Activated T-helper 2 cell treated with anti-CD3 and anti-CD28 coated beads, Interferon-gamma antibody, Interleukin-2, Interleukin-4, amounts not matched to agents 10 μg/mL and 5 μg/mL and 100 μg/mL, durations not matched to agents 14 hours and 24 hours and 36 hours (primary cell): ENCODE data around the gene FAM20C. TPM values are rescaled to one million over a fixed set of nuclear protein-coding genes. Genes with fewer than 3 reads are reported as not detected.
"Not testable (repeated sequence)": the region's sequence is repeated elsewhere in the genome, so short reads cannot be mapped to it uniquely, and the experiment has no call there.

Experiments used
- DNase-seq: peaks from one replicate; pipeline ENCODE4 v3.0.0; 2021; ENCODE audit warnings: low spot score
- H3K27ac Mint-ChIP-seq: one replicate; pipeline ENCODE4 v1.8.0; 2021; ENCODE audit warnings: mixed read lengths
- H3K27me3 Mint-ChIP-seq: one replicate; pipeline ENCODE4 v1.8.0; 2021; ENCODE audit warnings: low read depth, mixed read lengths
- H3K36me3 Mint-ChIP-seq: one replicate; pipeline ENCODE4 v1.8.0; 2021; ENCODE audit warnings: low read depth, mixed read lengths
- H3K4me1 Mint-ChIP-seq: one replicate; pipeline ENCODE4 v1.8.0; 2021; ENCODE audit warnings: low read depth, mixed read lengths
- H3K4me3 Mint-ChIP-seq: one replicate; pipeline ENCODE4 v1.8.0; 2021; ENCODE audit warnings: low read depth, mild to moderate bottlenecking, moderate library complexity, mixed read lengths
- H3K9me3 Mint-ChIP-seq: one replicate; pipeline ENCODE4 v1.8.0; 2021; ENCODE audit warnings: mixed read lengths
- intact Hi-C: fragments of 100-400 bp; cut with micrococcal nuclease; formaldehyde crosslinking; loops from one replicate; pipeline ENCODE4 v1.15.1; 2023
- total RNA-seq: library from RNA; stranded (reverse); gene quantifications from 2 replicates; pipeline ENCODE4 v1.2.3, GENCODE V29; 2022

The FAM20C gene
- total RNA-seq, 1 donor from 2014 or later, result 1.3 TPM

DNA sequence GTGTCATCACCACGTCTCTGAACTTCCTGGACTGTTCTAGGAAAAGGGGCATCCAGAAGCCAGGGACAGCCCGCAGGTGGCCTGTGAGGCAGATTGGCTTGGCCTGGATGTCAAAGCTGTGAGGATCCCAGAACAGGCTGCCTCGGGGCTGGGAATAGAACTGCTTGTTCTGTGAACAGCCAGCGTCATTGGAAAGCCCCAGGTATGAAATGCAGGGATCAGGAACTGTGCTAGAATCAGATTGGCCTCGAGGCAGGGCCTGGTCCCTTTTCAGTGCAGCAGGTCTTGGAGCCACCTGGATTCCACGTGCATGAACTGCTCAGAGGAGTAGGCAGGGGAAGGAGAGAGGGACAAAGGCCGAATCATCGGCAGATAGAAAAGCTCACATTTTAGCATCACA lies 44.6 kb downstream of the FAM20C start:
- Mint-ChIP-seq H3K9me3 (no peaks in the 10 kb centered on the region), H3K27me3 (no peaks in the 10 kb centered on the region), H3K36me3 (no peaks in the 10 kb centered on the region), H3K27ac (no peak overlapping the region), H3K4me3 (no peak overlapping the region), H3K4me1 (no peaks in the 10 kb centered on the region)
- DNase-seq, result no peak
- intact Hi-C loops, result no loop called here

DNA sequence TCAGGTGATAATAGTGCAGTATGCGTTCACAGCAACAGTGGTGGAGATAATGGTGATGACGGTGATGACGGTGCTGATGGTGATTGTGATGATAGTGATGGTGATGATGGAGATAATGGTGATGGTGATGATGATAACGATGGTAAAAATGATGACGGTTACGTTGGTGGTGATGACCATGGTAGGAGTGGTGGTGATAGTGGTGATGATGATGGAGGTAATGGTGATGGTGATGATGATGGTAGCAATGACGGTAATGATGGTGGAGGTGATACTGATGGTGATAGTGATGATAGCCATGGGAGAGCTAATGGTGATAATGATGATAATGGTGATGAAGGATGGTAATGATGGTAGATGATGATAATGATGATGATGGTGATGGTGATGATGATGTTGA lies 45.0 kb downstream of the FAM20C start:
- no peaks in the 10 kb centered on the region for H3K4me1 Mint-ChIP-seq
- no peaks in the 10 kb centered on the region for H3K36me3 Mint-ChIP-seq
- H3K27ac Mint-ChIP-seq, result no peak overlapping the region
- intact Hi-C loops, result no loop called here
- H3K27me3 Mint-ChIP-seq, result no peaks in the 10 kb centered on the region
- H3K4me3 Mint-ChIP-seq, result no peak overlapping the region
- no peaks in the 10 kb centered on the region for H3K9me3 Mint-ChIP-seq
- no peak for DNase-seq

DNA sequence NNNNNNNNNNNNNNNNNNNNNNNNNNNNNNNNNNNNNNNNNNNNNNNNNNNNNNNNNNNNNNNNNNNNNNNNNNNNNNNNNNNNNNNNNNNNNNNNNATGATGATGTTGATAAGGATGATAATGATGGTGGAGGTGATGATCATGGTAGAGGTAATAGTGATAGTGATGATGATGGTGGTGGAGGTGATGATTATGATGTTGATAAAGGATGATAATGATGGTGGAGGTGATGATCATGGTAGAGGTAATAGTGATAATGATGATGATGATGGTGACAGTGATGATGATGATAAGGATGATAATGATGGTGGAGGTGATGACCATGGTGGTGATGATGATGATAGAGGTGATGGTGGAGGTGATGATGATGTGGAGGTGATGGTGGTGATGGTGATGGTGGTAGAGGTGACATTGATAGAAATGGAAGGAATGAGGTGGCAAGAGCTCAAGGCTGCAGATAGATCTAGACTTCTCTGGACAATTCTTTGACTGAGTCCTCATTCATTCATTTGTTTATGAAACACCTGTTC lies 47.8 kb downstream of the FAM20C start:
- H3K36me3 Mint-ChIP-seq, result no peaks in the 10 kb centered on the region
- no peaks in the 10 kb centered on the region for H3K4me1 Mint-ChIP-seq
- H3K4me3 Mint-ChIP-seq, result no peak overlapping the region
- no peaks in the 10 kb centered on the region for H3K27me3 Mint-ChIP-seq
- H3K9me3 Mint-ChIP-seq, result no peaks in the 10 kb centered on the region
- intact Hi-C loops, result no loop called here
- DNase-seq, result no peak
- no peak overlapping the region for H3K27ac Mint-ChIP-seq

DNA sequence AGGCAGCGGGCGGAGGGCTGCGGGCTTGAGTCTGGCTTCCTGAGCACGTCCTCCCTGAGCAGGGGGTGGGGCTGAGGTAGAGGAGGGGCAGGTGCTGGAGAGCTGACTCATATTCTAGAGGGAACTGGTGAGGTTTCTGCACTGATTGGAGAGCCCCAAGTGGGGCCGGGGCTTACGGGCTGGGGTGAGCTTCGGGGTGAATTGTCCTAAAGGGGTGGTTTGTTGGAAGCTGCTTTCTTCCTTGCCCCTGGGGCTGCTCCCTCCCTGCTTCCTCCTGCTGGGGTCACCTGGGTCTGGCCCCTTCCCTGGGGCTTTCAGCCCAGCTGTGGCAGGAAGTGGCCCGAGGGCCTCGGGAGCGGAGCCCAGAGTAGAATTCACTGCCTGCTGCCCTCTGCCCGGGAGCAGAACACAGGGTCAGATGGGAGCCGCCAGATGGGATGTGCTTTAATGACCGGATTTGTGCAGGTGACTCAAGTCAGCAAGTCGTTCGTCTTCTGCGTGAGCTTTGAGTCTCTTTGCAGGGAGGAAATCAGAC lies 48.6 kb downstream of the FAM20C start:
- H3K36me3 Mint-ChIP-seq, result no peaks in the 10 kb centered on the region
- intact Hi-C loops, result no loop called here
- H3K27ac Mint-ChIP-seq, result no peak overlapping the region
- H3K4me1 Mint-ChIP-seq, result no peaks in the 10 kb centered on the region
- no peaks in the 10 kb centered on the region for H3K27me3 Mint-ChIP-seq
- no peak overlapping the region for H3K4me3 Mint-ChIP-seq
- H3K9me3 Mint-ChIP-seq, result no peaks in the 10 kb centered on the region
- DNase-seq, result no peak

DNA sequence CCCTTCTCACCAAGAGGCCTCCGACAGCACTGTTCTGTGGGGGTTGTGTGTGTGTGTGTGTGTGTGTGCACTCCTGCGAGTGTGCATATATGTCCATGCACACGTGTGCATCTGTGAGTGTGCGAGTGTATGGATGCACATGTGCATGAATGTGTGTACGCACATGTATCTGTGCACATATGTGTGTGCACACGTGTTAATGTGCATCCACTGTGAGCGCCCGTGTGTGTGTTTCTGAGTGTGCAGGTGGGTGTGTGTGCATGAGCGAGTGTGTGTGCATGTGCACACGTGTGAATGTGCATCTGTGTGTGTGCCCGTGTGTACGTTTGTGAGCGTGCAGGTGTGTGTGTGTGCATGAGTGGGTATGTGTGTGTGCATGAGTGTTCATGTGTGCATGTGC lies 49.1 kb downstream of the FAM20C start:
- no peak overlapping the region for H3K4me3 Mint-ChIP-seq
- DNase-seq, result no peak
- no peak overlapping the region for H3K27ac Mint-ChIP-seq
- H3K36me3 Mint-ChIP-seq, result no peaks in the 10 kb centered on the region
- intact Hi-C loops, result no loop called here
- no peaks in the 10 kb centered on the region for H3K4me1 Mint-ChIP-seq
- H3K27me3 Mint-ChIP-seq, result no peaks in the 10 kb centered on the region
- H3K9me3 Mint-ChIP-seq, result no peaks in the 10 kb centered on the region

DNA sequence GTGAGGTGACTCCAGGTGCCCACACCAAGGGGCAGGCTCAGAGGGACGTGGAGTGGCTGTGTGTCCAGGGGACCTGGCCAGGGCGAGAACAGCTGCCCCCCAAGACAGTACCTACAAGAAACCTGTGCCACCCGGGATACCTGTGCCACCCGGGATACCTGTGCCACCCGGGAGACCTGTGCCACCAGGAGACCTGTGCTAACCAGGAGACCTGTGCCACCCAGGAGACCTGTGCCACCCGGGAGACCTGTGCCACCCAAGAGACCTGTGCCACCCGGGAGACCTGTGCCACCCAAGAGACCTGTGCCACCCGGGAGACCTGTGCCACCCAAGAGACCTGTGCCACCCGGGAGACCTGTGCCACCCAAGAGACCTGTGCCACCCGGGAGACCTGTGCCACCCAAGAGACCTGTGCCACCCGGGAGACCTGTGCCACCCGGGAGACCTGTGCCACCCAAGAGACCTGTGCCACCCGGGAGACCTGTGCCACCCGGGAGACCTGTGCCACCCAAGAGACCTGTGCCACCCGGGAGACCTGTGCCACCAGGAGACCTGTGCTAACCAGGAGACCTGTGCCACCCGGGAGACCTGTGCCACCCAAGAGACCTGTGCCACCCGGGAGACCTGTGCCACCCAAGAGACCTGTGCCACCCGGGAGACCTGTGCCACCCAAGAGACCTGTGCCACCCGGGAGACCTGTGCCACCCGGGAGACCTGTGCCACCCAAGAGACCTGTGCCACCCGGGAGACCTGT lies 50.6 kb downstream of the FAM20C start:
- DNase-seq, H3K9me3 Mint-ChIP-seq, intact Hi-C loops, H3K36me3 Mint-ChIP-seq, H3K4me3 Mint-ChIP-seq, H3K27me3 Mint-ChIP-seq, H3K27ac Mint-ChIP-seq, H3K4me1 Mint-ChIP-seq: not testable (repeated sequence)

DNA sequence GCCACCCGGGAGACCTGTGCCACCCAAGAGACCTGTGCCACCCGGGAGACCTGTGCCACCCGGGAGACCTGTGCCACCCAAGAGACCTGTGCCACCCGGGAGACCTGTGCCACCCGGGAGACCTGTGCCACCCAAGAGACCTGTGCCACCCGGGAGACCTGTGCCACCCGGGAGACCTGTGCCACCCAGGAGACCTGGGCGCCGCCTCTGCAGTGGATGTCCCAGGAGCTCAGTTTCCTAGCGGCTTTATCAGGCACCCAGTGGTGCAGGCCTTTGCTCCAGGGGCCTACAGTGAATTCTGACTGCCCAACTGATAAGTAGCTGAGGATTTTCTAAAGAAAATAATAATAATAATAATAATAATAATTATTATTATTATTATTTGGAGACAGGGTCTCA lies 51.2 kb downstream of the FAM20C start:
- H3K4me1 Mint-ChIP-seq, H3K27me3 Mint-ChIP-seq, H3K9me3 Mint-ChIP-seq, H3K36me3 Mint-ChIP-seq, intact Hi-C loops, H3K27ac Mint-ChIP-seq, DNase-seq, H3K4me3 Mint-ChIP-seq: not testable (repeated sequence)

DNA sequence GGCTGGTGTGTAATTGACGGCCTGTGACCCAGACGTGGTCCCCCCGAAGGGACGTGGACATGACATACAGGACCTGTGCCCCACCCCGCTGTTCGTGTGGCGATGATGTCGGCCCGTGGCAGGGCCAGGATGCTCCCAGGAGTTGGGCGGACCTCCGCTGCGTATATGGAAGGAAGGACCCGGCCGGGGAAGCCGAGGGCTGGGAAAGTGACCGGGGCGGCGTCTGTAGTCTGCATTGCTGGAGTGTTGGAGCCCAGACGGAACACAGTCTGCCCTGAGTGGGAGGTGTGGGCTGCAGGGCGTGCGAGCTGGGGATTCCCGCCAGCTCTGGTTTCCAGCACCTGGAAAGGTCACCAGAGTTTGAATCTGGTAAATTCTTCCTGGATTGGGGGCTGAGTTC lies 52.6 kb downstream of the FAM20C start:
- Mint-ChIP-seq H3K36me3 (no peaks in the 10 kb centered on the region), H3K4me3 (no peak overlapping the region), H3K9me3 (no peaks in the 10 kb centered on the region), H3K4me1 (no peaks in the 10 kb centered on the region), H3K27me3 (no peaks in the 10 kb centered on the region), H3K27ac (no peak overlapping the region)
- intact Hi-C loops, result no loop called here
- no peak for DNase-seq

DNA sequence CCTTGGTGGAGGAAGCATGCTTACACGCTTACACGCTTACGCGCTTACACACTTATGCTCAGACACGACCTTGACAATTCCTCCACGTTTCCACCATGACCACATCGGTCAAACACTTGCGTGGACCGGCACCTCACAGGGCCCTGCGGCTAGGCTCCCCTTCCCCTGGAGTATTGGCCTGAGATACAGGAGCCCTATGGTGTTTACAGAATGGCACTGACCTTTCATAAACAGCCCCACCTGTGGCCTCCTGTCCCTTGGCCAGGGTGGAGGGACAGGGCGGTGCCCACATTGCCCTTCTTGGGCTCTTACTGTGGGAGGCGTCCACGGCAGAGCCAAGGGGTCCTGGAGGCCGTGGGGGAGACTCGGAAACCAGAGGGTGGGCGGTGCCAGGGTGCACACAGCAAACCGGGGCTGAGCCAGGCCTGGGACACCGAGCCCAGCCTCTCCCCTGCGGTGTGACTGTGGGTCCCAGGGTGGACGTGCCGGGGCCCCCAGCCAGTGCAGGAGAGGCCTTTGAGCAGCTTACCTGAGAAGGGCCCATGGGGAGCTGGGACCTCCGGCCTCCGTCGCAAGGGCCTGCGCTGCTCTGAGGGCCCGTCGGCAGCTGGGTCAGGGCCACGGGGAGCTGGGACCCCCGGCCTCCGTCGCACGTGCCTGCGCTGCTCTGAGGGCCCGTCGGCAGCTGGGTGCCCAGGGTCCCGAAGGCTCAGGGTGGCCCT lies 53.4 kb downstream of the FAM20C start:
- H3K4me1 Mint-ChIP-seq, result no peaks in the 10 kb centered on the region
- H3K9me3 Mint-ChIP-seq, result no peaks in the 10 kb centered on the region
- H3K27ac Mint-ChIP-seq, result no peak overlapping the region
- no peaks in the 10 kb centered on the region for H3K36me3 Mint-ChIP-seq
- no peaks in the 10 kb centered on the region for H3K27me3 Mint-ChIP-seq
- DNase-seq, result no peak
- no peak overlapping the region for H3K4me3 Mint-ChIP-seq
- intact Hi-C loops, result no loop called here

DNA sequence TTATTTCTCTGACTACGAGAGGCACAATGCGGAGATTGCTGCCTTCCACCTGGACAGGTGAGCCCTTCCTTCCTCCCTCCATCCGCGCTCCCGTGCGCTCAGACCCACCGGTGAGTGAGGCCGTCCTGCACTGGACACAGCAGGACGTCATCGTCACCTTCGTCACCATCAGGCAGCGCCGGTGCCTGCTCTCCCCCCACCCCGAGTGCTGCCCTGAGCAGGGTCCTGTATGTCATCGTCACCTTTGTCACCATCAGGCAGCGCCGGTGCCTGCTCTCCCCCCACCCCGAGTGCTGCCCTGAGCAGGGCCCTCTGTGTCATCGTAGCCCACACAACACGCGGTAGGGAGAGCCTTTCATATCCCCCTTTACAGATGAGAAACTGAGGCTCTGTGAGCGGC lies 54.1 kb downstream of the FAM20C start:
- no peaks in the 10 kb centered on the region for H3K27me3 Mint-ChIP-seq
- H3K4me1 Mint-ChIP-seq, result no peaks in the 10 kb centered on the region
- no peak for DNase-seq
- H3K9me3 Mint-ChIP-seq, result no peaks in the 10 kb centered on the region
- no peak overlapping the region for H3K27ac Mint-ChIP-seq
- intact Hi-C loops, result no loop called here
- H3K4me3 Mint-ChIP-seq, result no peak overlapping the region
- H3K36me3 Mint-ChIP-seq, result no peaks in the 10 kb centered on the region

DNA sequence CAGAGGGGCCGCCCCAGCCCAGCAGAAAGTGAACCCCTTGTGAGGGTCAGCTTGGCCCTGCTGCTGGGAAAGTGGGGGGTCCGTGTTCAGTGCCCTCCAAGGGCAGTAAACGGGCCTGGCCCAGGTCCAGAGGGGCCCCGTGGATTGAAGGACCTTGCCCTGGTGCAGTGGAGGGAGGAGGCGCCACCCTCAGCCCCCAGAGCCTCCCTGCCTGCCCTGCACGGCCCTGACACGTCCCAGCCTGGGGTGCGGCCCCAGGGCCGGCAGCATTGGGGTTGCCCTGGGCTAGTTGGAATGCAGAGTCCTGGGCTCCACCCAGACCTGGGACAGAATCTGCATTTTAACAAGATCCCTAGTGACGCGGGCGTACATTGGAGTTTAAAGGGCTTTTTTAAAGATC lies 54.8 kb downstream of the FAM20C start:
- intact Hi-C loops, result no loop called here
- Mint-ChIP-seq H3K27me3 (no peaks in the 10 kb centered on the region), H3K4me1 (no peaks in the 10 kb centered on the region), H3K4me3 (no peak overlapping the region), H3K36me3 (no peaks in the 10 kb centered on the region), H3K27ac (no peak overlapping the region), H3K9me3 (no peaks in the 10 kb centered on the region)
- DNase-seq, result no peak

DNA sequence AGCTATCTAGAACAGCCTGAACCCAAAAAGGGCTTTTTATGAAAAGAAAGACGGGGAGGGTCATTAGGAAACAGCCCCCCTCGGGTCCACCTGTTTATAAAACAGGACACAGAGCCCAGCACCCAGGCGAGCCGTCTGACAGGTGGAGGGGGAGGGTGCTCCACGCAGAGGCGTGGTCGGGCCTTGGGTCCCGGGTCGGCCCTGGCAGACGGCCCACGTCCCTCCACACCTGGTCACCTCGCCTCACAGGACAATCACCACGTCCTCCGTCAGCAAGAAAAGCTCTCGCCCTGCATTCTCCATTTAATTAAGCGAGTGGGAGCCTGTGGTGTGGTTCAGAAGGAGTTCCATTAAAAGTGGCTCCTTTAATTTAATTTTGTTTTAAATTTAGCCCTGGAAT lies 55.3 kb downstream of the FAM20C start:
- no peak overlapping the region for H3K4me3 Mint-ChIP-seq
- no peaks in the 10 kb centered on the region for H3K27me3 Mint-ChIP-seq
- H3K36me3 Mint-ChIP-seq, result no peaks in the 10 kb centered on the region
- H3K27ac Mint-ChIP-seq, result no peak overlapping the region
- no peak for DNase-seq
- intact Hi-C loops, result no loop called here
- H3K9me3 Mint-ChIP-seq, result no peaks in the 10 kb centered on the region
- H3K4me1 Mint-ChIP-seq, result no peaks in the 10 kb centered on the region

DNA sequence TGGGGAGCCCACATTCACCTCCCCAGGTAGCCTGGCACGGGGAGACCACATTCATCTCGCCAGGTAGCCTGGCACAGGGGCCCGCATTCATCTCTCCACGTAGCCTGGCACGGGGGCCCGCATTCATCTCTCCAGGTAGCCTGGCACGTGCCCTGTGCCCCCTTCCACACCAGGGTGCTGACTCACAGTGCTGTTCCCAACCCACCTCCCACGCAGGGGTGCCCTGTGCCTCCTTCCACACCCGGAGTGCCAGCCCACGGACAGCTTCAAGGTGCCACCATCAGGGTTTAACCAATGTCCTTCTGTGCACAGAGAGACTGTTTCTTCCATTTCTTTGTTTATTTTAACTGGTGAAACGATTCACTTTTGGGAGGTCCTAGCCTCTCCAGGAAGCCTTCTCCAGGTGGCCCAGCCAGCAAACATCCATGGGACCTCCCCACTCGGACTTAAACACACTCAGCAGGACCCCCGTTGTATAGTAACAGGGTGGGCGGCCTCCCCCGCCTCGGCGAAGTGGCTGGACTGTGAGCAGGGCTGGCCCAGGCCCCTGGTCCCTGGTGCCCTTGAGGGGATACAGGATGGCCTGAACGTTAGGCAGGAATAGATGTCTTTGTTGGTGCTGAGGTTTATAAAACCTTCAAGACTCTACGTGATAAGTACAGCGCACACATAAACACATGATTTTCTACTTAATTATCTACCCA lies 56.5 kb downstream of the FAM20C start:
- intact Hi-C loops, result no loop called here
- Mint-ChIP-seq H3K4me3 (no peak overlapping the region), H3K36me3 (no peaks in the 10 kb centered on the region), H3K27ac (no peak overlapping the region), H3K4me1 (no peaks in the 10 kb centered on the region), H3K27me3 (no peaks in the 10 kb centered on the region), H3K9me3 (no peaks in the 10 kb centered on the region)
- DNase-seq, result no peak
